Measurements from ENCODE around the gene SMIM15. TPM values are rescaled to one million over a fixed set of nuclear protein-coding genes. Genes with fewer than 3 reads are reported as not detected.

SMIM15 gene
- total RNA-seq, 1 experiment from 2014 or later, result 41.9 TPM

- TF ChIP-seq ZNF512 (CRISPR knock-in tag; IDR thresholded peaks at IDR 0.05; ENCODE audit: borderline replicate concordance) (no peak), ZNF317 (CRISPR knock-in tag; IDR thresholded peaks at IDR 0.05; ENCODE audit: borderline replicate concordance, low read depth) (no peak), IRF1 (CRISPR knock-in tag; IDR thresholded peaks at IDR 0.05) (no peak), SOX15 (CRISPR knock-in tag; IDR thresholded peaks at IDR 0.05) (no peak), ZBTB21 (CRISPR knock-in tag; IDR thresholded peaks at IDR 0.05; ENCODE audit: borderline replicate concordance) (no peak)
Measured at GRCh38 chr5:61176631-61177030, 14.4 kb upstream of the SMIM15 start (continued).

DNA sequence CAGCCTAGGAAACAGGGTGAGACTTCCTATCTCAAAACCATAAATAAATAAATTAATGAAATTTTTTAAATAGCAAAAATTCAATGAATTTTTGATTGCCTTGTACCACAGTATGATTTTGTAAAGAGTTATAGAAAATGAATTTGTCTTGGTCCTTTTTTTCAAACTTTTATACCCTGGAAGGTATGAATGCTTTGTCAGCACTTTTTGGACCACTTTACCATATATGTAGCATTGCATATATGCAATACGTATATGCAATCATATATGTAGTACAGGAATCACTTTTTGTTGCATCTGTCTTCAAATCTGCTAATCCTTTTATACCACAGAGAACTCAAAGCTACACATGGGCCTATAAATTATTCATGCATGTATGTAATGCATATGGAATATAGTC lies 9.2 kb upstream of the SMIM15 start:
- TF ChIP-seq ATF1 (CRISPR knock-in tag; IDR thresholded peaks at IDR 0.05) (no peak), ERG (CRISPR knock-in tag; IDR thresholded peaks at IDR 0.05) (no peak), ZNF263 (CRISPR knock-in tag; IDR thresholded peaks at IDR 0.05; ENCODE audit: low read depth) (no peak), CBFB (CRISPR knock-in tag; IDR thresholded peaks at IDR 0.05; ENCODE audit: low read depth) (no peak), GTF2I (CRISPR knock-in tag; conservative IDR thresholded peaks at IDR 0.05) (no peak), ZNF423 (CRISPR knock-in tag; IDR thresholded peaks at IDR 0.05) (no peak), ZNF317 (CRISPR knock-in tag; IDR thresholded peaks at IDR 0.05; ENCODE audit: borderline replicate concordance, low read depth) (no peak)
- POLR2A ChIA-PET, result interaction anchor here (0.6 kb wide), 1 partner anchor 280 kb away, joined by 3 read pairs; no protein-coding TSS in a partner anchor

DNA sequence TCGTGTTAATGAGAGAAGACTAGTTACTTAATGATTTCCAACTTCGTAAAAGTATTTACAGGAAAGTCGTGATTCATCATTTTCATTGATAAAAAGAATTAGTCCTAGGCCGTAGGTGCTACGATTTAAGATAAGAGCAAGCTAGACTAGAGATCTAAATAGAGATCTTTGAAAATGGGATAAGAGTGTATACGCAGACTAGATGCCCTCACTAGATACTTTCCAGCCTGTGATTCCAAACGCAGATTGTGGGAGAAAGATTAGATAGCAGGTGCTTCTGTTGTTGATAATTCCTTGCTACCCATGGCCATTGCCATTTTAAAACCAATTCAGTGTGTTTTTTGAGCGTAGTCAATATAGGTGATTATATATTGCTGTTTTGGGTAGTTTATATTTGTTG lies 6.7 kb upstream of the SMIM15 start:
- peaks cover 8% of the 10 kb centered on the region for H3K36me3 Mint-ChIP-seq
- peaks cover 20% of the 10 kb centered on the region for H3K4me1 Mint-ChIP-seq
- TF ChIP-seq AFF4 (CRISPR knock-in tag; IDR thresholded peaks at IDR 0.05; ENCODE audit: borderline replicate concordance) (no peak), CBFB (CRISPR knock-in tag; IDR thresholded peaks at IDR 0.05; ENCODE audit: low read depth) (no peak)
- no peak overlapping the region for H3K4me3 Mint-ChIP-seq
- H3K27ac Mint-ChIP-seq, result no peak overlapping the region; the same call in 1 of the 2 replicates
- H3K27me3 Mint-ChIP-seq (ENCODE audit: low read depth), result no peaks in the 10 kb centered on the region
- POLR2A ChIA-PET, result no interaction called here
- no peak for ATAC-seq
- DNase-seq (ENCODE audit: low spot score), result no peak
- peaks cover 5% of the 10 kb centered on the region for H3K9me3 Mint-ChIP-seq
- CTCF ChIA-PET, result no interaction called here

More for the DNA sequence above, 9.2 kb upstream of the SMIM15 start:
- H3K27ac Mint-ChIP-seq, result no peak overlapping the region
- peaks cover 13% of the 10 kb centered on the region for H3K4me1 Mint-ChIP-seq
- H3K27me3 Mint-ChIP-seq (ENCODE audit: low read depth), result no peaks in the 10 kb centered on the region
- ATAC-seq (no peak), DNase-seq (ENCODE audit: low spot score) (no peak)
- CTCF ChIA-PET, result no interaction called here
- H3K36me3 Mint-ChIP-seq, result no peaks in the 10 kb centered on the region
- no peaks in the 10 kb centered on the region for H3K9me3 Mint-ChIP-seq
- no peak overlapping the region for H3K4me3 Mint-ChIP-seq

GRCh38 chr5:61167382-61167781 lies 5.1 kb upstream of the SMIM15 start:
- peaks cover 11% of the 10 kb centered on the region for H3K9me3 Mint-ChIP-seq
- CTCF ChIA-PET, result no interaction called here
- no peak for DNase-seq (ENCODE audit: low spot score)
- ATAC-seq, result 0 out of 2 replicates have a peak, but pooled peaks have one; percentile 12
- H3K27me3 Mint-ChIP-seq (ENCODE audit: low read depth), result no peaks in the 10 kb centered on the region
- H3K4me1 Mint-ChIP-seq, result peaks cover 30% of the 10 kb centered on the region
- no peak for TF ChIP-seq NFATC4 (CRISPR knock-in tag; IDR thresholded peaks at IDR 0.05)
- no peak overlapping the region for H3K4me3 Mint-ChIP-seq
- H3K36me3 Mint-ChIP-seq, result peaks cover 15% of the 10 kb centered on the region
- H3K27ac Mint-ChIP-seq, result no peak overlapping the region; the same call in 1 of the 2 replicates
- POLR2A ChIA-PET, result no interaction called here

Measured in WTC11 (cell line).